GM21576 (cell line): ENCODE results near the gene SH3BP4.

ENCODE experiments used
- ATAC-seq: cut with Tn5 transposase; IDR thresholded peaks from one replicate; pipeline ENCODE4 v1.9.1; 2021; ENCODE audit warnings: mild to moderate bottlenecking, moderate library complexity; ENCODE audit not compliant: unreplicated experiment

The SH3BP4 gene

GRCh38 chr2:235037604-235038166 is 85.9 kb downstream of the SH3BP4 start:
- no peak for ATAC-seq

DNA sequence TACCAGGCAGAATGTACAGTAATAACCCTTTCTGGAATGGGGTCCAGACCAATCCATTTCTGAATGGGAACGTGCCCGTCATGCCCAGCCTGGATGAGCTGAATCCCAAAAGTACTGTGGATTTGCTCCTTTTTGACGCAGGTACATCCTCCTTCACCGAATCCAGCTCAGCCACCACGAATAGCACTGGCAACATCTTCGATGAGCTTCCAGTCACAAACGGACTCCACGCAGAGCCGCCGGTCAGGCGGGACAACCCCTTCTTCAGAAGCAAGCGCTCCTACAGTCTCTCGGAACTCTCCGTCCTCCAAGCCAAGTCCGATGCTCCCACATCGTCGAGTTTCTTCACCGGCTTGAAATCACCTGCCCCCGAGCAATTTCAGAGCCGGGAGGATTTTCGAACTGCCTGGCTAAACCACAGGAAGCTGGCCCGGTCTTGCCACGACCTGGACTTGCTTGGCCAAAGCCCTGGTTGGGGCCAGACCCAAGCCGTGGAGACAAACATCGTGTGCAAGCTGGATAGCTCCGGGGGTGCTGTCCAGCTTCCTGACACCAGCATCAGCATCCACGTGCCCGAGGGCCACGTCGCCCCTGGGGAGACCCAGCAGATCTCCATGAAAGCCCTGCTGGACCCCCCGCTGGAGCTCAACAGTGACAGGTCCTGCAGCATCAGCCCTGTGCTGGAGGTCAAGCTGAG is 89.6 kb downstream of the SH3BP4 start:
- no peak for ATAC-seq

DNA sequence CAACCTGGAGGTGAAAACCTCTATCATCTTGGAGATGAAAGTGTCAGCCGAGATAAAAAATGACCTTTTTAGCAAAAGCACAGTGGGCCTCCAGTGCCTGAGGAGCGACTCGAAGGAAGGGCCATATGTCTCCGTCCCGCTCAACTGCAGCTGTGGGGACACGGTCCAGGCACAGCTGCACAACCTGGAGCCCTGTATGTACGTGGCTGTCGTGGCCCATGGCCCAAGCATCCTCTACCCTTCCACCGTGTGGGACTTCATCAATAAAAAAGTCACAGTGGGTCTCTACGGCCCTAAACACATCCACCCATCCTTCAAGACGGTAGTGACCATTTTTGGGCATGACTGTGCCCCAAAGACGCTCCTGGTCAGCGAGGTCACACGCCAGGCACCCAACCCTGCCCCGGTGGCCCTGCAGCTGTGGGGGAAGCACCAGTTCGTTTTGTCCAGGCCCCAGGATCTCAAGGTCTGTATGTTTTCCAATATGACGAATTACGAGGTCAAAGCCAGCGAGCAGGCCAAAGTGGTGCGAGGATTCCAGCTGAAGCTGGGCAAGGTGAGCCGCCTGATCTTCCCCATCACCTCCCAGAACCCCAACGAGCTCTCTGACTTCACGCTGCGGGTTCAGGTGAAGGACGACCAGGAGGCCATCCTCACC is 90.2 kb downstream of the SH3BP4 start:
- no peak for ATAC-seq

- no peak for ATAC-seq
Measured at GRCh38 chr2:235042576-235043515, 91.0 kb downstream of the SH3BP4 start.

DNA sequence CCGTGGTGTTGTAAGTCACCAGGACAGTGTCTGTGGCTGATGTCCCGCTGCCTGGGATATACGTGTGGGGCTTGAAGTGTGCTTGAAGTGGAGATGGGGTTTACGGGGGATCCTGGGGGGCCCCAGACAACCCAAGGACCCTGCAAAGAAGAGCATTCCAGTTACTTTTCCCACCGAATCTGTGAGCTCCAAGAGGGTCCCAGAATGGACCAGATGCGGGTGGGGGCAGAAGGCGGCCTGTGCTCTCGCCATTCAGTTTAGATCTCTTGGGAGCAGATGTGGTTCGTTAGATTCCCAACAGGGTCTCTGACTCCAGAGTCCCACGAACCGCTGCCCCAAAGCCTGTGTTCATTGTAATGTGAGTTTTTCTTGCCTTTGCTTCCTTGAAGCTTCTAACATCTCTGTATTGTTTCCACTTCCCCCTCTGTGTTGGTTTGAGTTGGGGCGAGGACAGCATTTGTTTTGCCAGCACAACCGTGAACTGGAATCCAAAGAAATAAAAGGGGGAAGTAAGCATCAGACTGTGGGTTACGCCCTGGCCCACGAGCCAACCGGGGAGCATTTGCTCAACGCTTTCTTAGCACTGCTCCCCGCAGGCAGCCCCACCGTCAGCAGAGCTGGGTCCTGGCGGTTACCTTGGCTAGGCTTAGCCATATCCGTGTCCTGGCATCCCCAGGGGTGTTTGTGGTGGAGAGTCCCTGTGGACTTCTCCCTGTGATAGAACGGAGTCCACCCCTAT is 92.1 kb downstream of the SH3BP4 start:
- no peak for ATAC-seq

GRCh38 chr2:235044501-235045271 is 92.9 kb downstream of the SH3BP4 start:
- ATAC-seq: no peak

GRCh38 chr2:235045336-235045972 is 93.6 kb downstream of the SH3BP4 start:
- peak; percentile 81 for ATAC-seq

GRCh38 chr2:235045973-235046343 is 94.1 kb downstream of the SH3BP4 start:
- ATAC-seq: no peak

DNA sequence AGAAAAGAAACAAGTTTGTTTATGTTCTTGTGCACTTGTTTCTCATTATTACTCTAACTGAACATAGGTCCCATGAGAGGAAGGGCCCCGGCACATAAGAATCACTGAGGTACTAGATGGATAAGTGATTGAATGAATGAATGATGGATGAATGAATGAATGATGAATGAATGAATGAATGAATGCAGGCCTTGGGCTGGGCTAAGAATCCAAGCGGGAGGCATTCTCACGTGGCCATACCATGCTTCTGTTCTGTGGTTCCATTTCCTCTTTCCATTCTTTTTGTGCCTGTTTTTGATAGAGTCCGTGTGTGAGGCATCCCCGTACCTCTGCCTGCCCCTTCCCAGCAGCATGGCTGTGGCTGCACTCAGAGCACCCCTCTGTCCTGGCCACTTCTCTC is 94.8 kb downstream of the SH3BP4 start:
- no peak for ATAC-seq

GRCh38 chr2:235047171-235048160 is 95.6 kb downstream of the SH3BP4 start:
- ATAC-seq: no peak

GRCh38 chr2:235048549-235048948 is 96.7 kb downstream of the SH3BP4 start:
- no peak for ATAC-seq

DNA sequence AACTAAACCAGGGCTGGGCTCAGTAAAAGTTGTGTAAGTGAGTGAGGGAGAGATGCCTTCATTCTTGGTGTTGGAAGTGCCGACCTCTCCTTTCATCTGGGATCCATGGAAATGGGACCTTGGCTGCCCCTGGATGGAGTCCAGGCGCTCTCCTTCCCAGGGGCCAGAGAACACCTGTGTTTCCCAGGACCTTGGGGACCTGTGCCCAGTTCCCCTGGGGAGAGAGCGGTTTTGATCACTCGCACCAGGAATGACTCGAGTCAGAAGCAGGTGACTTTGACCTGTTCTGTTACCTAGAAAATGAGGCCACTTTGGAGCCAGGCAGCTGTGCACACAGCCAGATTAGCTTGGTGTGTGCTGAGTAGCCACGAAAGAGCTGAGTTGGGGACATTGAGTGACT is 97.3 kb downstream of the SH3BP4 start:
- no peak for ATAC-seq

- ATAC-seq: no peak
Measured at GRCh38 chr2:235049719-235050118, 97.9 kb downstream of the SH3BP4 start.

DNA sequence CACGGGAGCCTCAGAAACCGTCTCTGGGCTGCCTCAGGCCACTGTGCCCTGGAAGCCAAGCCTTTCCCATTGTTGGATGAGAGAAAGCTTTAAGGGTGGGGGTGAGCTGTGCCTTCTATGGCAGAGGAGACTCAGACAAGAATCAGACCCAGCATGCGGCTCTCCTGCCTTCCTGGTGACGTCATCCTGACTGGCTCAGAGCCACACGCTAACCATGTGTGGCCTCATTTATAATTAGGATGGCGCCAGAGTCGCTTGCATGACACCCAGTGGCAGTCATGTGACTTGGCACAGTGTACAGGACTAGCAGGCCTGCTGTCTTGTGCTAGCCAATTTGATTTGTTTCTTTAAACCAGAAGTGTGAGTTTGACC is 99.1 kb downstream of the SH3BP4 start:
- ATAC-seq: no peak

DNA sequence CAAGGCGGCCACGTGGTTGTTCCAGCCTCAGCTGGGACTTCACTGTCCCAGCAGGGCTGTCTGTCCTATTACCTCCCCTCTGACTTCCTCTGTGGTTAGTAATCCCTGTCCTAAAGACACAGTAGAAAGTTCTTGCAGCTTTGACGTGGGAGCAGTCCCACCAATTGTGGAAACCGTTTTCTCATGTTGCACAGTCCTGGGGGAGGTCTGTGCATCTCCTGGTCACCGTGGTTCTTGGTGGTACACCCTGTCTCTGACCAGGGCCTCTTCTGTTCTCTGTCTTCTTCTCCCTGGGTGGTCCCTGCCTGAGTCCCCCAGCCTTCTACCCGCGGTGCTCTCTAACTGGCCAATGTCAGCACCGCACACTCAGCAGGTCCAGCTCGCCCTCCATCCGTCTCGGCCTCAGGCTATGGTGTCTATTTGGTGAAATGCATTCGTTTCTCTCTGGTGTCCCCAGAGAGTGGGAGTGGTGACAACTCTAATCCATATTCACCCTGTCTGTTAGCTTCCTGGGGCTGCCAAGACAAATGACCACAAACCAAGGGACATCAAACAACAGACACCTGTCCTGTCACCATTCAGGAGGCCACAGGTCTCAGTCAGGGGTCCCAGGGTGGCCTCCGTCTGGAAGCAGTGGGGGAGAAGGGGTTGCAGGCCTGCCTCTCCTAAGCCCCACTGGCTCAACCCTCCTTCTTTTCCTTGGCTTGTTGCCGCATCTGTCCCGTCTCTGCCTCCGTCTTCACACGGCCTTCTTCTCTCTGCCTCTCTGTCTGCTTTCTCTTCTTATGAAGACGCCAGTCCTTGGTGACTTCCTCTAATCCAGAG is 99.8 kb downstream of the SH3BP4 start:
- ATAC-seq: no peak

DNA sequence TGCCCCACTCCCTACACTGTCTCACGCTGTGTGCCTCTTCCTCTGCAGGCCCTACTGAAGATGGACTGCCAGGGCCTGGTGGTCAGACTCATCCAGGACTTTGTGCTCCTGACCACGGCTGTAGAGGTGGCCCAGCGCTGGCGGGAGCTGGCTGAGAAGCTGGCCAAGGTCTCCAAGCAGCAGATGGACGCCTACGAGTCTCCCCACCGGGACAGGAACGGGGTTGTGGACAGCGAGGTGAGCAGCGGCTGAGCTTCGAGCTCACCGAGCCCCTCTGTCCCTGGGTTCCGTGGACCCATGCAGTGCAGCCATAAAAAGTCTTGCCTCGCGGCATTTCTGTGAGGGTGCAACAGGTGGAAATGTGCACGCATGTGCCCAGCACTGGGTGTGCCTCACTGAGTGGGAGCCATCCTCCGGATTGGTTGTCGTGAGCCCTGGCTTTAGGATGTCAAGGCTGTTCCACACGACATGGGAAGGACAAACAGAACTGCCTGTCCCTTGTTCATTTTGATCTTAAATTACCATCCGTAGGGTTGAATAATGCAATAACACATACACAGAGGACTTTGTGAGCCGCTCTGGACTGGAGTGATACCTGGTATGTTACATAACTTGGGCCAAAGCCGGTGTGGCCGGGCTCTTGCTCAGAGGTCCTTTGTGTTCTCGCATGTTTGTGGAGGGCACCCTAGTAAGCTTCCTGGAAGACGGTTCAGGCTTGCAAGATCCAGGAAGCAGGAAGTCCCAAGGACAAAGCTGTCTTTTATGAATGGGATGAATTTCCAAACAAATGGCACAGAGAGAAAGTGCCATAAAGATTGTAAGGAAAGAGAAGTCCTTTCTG is 100.9 kb downstream of the SH3BP4 start:
- ATAC-seq: no peak

DNA sequence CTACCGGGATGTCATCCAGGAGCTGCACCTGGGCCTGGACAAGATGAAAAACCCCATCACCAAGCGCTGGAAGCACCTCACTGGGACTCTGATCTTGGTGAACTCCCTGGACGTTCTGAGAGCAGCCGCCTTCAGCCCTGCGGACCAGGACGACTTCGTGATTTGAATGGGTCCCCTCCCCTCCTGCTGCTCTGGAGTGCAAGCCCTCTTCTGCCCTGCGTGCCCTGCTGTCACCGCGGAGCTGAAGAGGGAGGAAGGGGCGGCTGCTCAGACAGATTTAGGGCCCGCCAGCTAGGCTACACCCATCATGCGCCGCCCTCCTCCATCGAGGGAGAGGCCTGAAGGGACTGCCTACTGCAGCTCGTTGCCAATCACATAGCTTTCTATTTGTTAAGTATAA is 101.8 kb downstream of the SH3BP4 start:
- ATAC-seq: no peak
